Osteoblast (primary cell): ENCODE results near the gene ATP6V0A1. TPM values are rescaled to one million over a fixed set of nuclear protein-coding genes. Genes with fewer than 3 reads are reported as not detected.

Experiments
- DNase-seq: peaks from one replicate; pipeline ENCODE4 v3.0.0; 2011; ENCODE audit warnings: low spot score, mixed read lengths; ENCODE audit not compliant: insufficient read length; ENCODE audit errors: missing footprints
- H2AFZ ChIP-seq: 2 replicates; pipeline ENCODE4 v1.6.0; 2011; ENCODE audit warnings: mild to moderate bottlenecking, low read length
- H3K27ac ChIP-seq: 2 replicates; pipeline ENCODE4 v1.5.1; 2011; ENCODE audit warnings: mild to moderate bottlenecking, low read depth, low read length, moderate library complexity
- H3K27me3 ChIP-seq: 2 replicates; pipeline ENCODE4 v1.6.0; 2012; ENCODE audit warnings: mild to moderate bottlenecking, control low read depth, inconsistent platforms, low read length, moderate library complexity; ENCODE audit not compliant: insufficient read depth
- H3K36me3 ChIP-seq: 2 replicates; pipeline ENCODE4 v1.5.1; 2011; ENCODE audit warnings: mild to moderate bottlenecking, low read length, control low read depth, moderate library complexity; ENCODE audit not compliant: insufficient read depth
- H3K4me1 ChIP-seq: 2 replicates; pipeline ENCODE4 v1.5.1; 2011; ENCODE audit warnings: mild to moderate bottlenecking, low read length, control low read depth, moderate library complexity; ENCODE audit not compliant: insufficient read depth
- H3K4me2 ChIP-seq: 2 replicates; pipeline ENCODE4 v1.6.0; 2011; ENCODE audit warnings: mild to moderate bottlenecking, low read length; ENCODE audit not compliant: insufficient read depth
- H3K4me3 ChIP-seq: fragments of 200-600 bp; sonication (generic); 3 replicates; pipeline ENCODE4 v1.5.1; 2012; ENCODE audit warnings: mild to moderate bottlenecking, low read length, inconsistent platforms; ENCODE audit not compliant: insufficient read depth
- H3K79me2 ChIP-seq: 2 replicates; pipeline ENCODE4 v1.6.0; 2012; ENCODE audit warnings: mild to moderate bottlenecking, low read length, control low read depth, inconsistent platforms; ENCODE audit not compliant: insufficient read depth
- H3K9me3 ChIP-seq: 2 replicates; pipeline ENCODE4 v1.5.1; 2011; ENCODE audit warnings: low read depth, low read length, control low read depth
- H4K20me1 ChIP-seq: 2 replicates; pipeline ENCODE4 v1.6.0; 2012; ENCODE audit warnings: mild to moderate bottlenecking, low read length, control low read depth; ENCODE audit not compliant: insufficient read depth
- CTCF ChIP-seq: IDR thresholded peaks from 2 replicates; pipeline ENCODE4 v1.5.1; 2011; ENCODE audit warnings: mild to moderate bottlenecking, low read depth, low read length, moderate library complexity; ENCODE audit errors: extremely low read depth
- total RNA-seq: library from RNA; depleted of rRNA; stranded (reverse); fragments of >200 nt; gene quantifications from 2 replicates; pipeline ENCODE4 v1.2.3, GENCODE V29; 2012

Gene ATP6V0A1
- total RNA-seq, 1 donor, result 52.5 TPM

GRCh38 chr17:42508426-42509165, 49.9 kb downstream of the ATP6V0A1 start:
- Histone ChIP-seq H3K36me3 (peaks cover 48% of the 10 kb centered on the region), H3K27me3 (no peaks in the 10 kb centered on the region), H3K4me1 (peaks cover 6% of the 10 kb centered on the region), H3K4me3 (no peak overlapping the region), H3K4me2 (no peak overlapping the region), H4K20me1 (no peaks in the 10 kb centered on the region), H3K9me3 (no peaks in the 10 kb centered on the region), H3K79me2 (no peaks in the 10 kb centered on the region), H2AFZ (no peak overlapping the region), H3K27ac (no peak overlapping the region)
- TF ChIP-seq CTCF, result no peak
- DNase-seq, result no peak

- H4K20me1 ChIP-seq, result no peaks in the 10 kb centered on the region
- no peaks in the 10 kb centered on the region for H3K27me3 ChIP-seq
- no peak overlapping the region for H3K27ac ChIP-seq
- TF ChIP-seq CTCF, result no peak
- no peak overlapping the region for H3K4me3 ChIP-seq
- no peak overlapping the region for H2AFZ ChIP-seq
- H3K36me3 ChIP-seq, result peaks cover 50% of the 10 kb centered on the region
- H3K9me3 ChIP-seq, result no peaks in the 10 kb centered on the region
- H3K4me1 ChIP-seq, result peaks cover 6% of the 10 kb centered on the region
- H3K4me2 ChIP-seq, result no peak overlapping the region
- no peak for DNase-seq
- no peaks in the 10 kb centered on the region for H3K79me2 ChIP-seq
Observed at GRCh38 chr17:42509409-42509808, 50.7 kb downstream of the ATP6V0A1 start.

- no peak for DNase-seq
- Histone ChIP-seq H3K36me3 (peaks cover 48% of the 10 kb centered on the region), H3K27me3 (no peaks in the 10 kb centered on the region), H3K27ac (no peak overlapping the region), H3K9me3 (no peaks in the 10 kb centered on the region), H2AFZ (no peak overlapping the region), H3K4me1 (peaks cover 6% of the 10 kb centered on the region), H4K20me1 (no peaks in the 10 kb centered on the region), H3K4me3 (no peak overlapping the region), H3K79me2 (no peaks in the 10 kb centered on the region), H3K4me2 (no peak overlapping the region)
- TF ChIP-seq CTCF, result no peak
Observed at GRCh38 chr17:42509841-42510240, 51.2 kb downstream of the ATP6V0A1 start.

GRCh38 chr17:42512246-42512645, 53.6 kb downstream of the ATP6V0A1 start:
- peaks cover 47% of the 10 kb centered on the region for H3K36me3 ChIP-seq
- H3K9me3 ChIP-seq, result no peaks in the 10 kb centered on the region
- no peak for DNase-seq
- no peak for TF ChIP-seq CTCF
- no peak overlapping the region for H3K4me2 ChIP-seq
- no peak overlapping the region for H3K27ac ChIP-seq
- H2AFZ ChIP-seq, result no peak overlapping the region
- H3K79me2 ChIP-seq, result no peaks in the 10 kb centered on the region
- no peak overlapping the region for H3K4me3 ChIP-seq
- H4K20me1 ChIP-seq, result no peaks in the 10 kb centered on the region
- peaks cover 7% of the 10 kb centered on the region for H3K4me1 ChIP-seq
- H3K27me3 ChIP-seq, result no peaks in the 10 kb centered on the region
